Right lobe of liver (tissue), 4 donors: ENCODE results near the gene CPLX1.

Experiments
- POLR2A ChIP-seq: fragments of 450-650 bp; IDR thresholded peaks from one replicate; pipeline ENCODE4 v1.6.1; 2017; ENCODE audit warnings: antibody characterized with exemption, mild to moderate bottlenecking
- TF ChIP-seq, protein P1 (sequence below), 4 donors: fragments of 200-600 bp in 3 of 4; fragments of 450-650 bp in 1 of 4; IDR thresholded peaks; one replicate each; pipeline versions ENCODE4 v1.5.1 to v1.8.0; 2016 to 2022; ENCODE audit warnings: antibody characterized with exemption in 4 of 4, mild to moderate bottlenecking in 2 of 4
- donor health status: DM: no; HTN: no; CAD: no.
- donor health status: DM: no; HTN: no; CAD: no.
- donor health status: DM: no; HTN: yes; CAD: no.

DNA sequence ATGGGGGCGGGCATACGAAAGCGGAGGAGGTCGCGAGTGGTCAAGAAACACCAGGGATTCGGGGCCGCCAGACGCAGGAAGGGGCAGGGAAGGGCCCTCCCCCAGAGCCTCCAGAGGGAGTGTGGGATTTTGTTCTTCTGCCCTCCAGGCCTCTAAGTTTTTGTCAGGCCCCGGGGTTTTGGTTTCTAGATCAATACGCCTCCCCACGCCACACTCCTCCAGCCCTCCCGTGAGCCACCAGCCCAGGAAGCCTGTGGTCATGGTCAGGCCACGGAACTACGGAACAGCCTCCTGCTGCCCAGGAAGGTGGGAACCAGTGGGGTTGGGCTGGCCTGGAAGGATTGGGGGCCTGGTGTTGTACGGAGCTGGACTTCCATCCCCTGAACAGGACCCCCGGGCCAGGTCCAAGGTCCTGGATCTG lies 38.4 kb downstream of the CPLX1 start:
- TF ChIP-seq, protein P1, sequence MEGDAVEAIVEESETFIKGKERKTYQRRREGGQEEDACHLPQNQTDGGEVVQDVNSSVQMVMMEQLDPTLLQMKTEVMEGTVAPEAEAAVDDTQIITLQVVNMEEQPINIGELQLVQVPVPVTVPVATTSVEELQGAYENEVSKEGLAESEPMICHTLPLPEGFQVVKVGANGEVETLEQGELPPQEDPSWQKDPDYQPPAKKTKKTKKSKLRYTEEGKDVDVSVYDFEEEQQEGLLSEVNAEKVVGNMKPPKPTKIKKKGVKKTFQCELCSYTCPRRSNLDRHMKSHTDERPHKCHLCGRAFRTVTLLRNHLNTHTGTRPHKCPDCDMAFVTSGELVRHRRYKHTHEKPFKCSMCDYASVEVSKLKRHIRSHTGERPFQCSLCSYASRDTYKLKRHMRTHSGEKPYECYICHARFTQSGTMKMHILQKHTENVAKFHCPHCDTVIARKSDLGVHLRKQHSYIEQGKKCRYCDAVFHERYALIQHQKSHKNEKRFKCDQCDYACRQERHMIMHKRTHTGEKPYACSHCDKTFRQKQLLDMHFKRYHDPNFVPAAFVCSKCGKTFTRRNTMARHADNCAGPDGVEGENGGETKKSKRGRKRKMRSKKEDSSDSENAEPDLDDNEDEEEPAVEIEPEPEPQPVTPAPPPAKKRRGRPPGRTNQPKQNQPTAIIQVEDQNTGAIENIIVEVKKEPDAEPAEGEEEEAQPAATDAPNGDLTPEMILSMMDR (IDR thresholded peaks at IDR 0.05): no peak
- TF ChIP-seq POLR2A: no peak
